Hepatic stellate cell (primary cell): ENCODE measurements around the gene CROCC2.

Source experiments
- DNase-seq: peaks from one replicate; pipeline ENCODE4 v3.0.0; 2011; ENCODE audit warnings: low spot score

CROCC2 gene

DNA sequence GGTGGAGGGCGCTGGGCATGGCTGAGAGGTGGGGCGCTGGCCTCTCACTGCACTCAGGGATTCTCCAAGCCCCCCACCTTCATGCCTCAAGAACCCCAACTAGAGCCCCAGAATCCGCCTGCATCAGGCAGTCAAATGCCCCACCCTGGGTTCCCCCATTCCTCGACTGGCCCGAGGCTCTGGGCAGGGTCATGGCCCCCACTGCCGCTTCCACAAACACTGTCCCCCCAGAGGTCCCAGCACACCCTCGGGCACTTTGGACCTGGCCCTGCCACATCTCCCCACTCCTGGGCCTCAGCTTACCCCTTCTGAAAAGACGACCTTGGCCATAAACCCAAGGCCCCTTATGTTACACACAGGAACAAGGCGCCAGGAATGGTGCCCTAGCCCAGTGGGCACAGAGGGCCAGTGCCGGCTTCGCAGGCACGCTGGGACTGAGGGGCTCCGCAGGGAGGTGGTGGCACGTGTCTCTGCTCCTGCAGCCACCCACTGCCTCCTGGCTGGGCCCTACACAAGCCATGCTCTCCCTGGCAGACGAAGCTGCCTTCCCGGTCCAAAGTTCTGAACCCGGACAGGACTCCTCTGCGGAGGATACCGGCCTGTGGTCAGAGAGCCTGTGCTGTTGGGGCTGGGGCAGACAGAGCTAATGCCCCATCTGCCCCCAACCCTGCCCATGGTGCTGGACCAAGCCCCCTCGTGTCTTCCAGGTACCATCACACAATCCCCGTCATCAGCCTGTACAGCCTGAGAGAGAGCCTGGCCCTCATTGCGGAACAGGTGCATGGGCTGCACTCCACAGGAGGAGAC lies 30.7 kb upstream of the CROCC2 start:
- DNase-seq, result no peak

DNA sequence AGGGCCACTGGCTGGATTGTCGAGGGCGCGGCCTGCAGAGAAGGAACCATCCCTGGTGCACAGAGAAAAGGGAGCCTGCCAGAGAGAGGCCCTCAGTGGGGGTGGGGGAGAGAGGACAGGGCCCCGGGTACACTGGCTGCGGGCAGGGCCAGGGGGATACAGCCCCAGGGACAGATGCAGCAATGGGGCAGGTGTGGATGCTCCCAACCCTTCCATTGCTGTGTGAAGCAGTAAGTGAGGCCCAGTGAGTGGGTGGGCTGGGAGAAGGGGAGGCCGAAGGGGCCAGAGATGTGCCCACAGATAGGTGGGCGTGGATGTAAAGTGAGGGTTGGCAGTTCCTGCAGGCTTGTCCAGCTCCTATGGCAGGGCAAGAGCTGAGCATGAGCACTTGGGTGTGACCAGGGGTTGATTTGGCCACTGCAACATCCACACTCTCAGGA lies 30.1 kb upstream of the CROCC2 start:
- DNase-seq, result no peak

DNA sequence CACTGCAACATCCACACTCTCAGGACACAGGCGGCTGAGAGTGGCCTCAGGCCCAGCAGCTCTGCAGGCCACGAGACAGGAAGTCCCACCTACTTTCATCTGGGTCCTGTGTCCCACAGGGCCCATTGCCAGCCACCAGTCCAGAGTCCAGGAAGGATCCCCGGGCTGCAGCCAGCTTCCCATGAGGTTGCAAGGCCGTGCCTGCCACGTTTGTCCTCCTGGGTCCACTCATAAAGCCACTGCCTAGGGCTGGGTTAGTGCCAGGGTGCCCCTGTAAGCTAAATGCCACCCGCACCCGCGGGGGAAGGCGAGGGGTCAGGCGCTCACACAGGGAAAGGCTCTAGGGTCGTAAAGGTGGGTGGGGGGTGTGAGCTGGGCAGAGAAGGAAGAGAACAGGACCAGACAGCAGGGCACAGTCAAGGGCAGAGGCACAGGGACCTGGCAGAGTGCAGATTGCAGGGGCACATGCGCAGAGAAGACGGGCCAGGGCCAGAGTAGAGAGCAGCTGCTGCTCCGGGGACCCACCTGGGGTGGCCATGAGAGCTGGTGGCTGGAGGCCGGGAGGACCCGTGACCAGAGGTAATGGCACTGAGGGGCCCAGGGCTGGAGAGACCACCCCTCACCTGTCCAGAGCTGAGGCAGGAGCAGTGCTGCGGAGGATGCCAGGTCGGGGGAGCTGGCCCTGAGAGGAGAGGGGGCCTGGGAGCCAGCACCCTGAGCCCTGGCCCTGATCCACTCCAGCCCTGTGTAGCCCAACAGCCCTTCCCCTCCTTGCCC lies 29.5 kb upstream of the CROCC2 start:
- no peak for DNase-seq

DNA sequence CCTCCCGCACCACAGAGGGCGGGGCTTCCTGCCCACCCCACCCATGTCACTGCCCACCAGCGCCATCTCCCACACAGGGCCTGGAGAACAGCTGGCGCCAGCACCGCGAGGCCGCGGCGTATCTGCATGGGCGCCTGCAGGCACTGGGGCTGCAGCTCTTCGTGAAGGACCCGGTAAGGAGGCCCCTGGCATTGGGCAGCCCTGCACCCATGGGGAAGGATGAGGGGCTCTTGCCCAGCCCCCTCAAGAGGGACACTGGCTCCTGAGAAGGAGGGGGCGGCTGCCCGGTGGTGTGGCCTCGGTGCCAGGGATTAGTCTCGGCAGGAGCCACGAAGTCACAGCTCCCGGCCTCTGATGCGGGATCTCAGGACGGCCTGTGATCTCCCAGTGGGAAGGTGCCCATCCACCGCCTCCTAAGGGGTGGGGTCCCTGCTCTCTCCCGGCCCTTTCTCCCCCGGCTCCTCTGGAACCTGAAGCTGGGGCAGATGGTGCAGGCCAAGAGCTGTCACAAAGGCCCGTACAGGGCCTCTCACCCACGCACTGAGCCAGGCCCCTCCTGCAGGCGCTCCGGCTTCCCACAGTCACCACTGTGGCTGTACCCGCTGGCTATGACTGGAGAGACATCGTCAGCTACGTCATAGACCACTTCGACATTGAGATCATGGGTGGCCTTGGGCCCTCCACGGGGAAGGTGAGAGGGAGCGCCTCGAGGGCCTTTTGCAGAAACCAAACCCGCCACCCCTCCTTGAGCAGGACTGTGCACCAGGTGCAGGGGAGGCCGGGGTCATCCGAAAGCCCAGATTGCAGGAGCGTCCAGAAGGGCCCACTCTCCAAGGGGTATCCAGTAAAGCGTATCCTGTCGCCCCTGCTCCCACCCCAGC lies 28.4 kb upstream of the CROCC2 start:
- no peak for DNase-seq

DNA sequence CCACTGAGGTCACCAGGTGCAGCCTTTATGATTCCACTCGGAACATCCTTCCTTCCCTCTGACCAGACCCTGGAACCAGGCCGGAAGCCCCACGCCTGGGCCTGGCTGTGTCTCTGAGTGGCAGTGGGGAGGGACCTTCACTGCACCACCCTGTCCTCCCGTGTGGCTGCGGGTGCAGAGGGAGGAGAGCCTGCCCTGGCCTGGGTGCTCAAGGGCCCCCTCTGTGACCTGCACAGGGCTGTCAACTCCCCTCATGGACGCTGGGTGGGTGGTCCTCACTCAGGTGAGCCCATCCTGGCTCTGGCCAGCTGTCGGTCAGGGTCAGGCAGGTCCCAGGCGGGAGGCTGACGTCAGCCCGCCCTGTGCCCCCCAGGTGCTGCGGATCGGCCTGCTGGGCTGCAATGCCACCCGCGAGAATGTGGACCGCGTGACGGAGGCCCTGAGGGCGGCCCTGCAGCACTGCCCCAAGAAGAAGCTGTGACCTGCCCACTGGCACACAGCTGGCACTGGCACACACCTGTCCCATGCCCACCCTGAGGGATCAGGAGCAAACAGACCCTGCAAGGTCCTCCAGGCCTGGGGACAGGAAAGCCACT lies 27.7 kb upstream of the CROCC2 start:
- DNase-seq, result no peak

DNA sequence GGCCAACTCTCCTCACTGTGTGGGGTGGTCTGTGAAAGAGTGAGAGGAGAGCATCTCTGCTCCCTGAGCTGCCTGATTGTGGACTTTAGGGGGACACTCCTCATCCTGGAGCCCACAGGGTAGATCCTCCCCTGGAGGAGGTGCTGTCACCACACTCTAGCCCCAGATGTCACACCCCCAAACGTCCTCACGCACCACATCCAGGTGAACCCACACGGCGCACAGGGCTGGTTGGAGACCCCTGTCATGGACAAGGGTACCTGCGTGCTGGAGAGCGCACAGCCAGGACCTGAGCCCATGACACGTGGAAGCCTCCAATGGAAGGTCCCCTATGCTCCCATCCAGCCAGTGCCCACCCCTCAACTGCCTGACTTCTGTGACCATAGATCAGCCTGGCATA lies 27.0 kb upstream of the CROCC2 start:
- no peak for DNase-seq

DNA sequence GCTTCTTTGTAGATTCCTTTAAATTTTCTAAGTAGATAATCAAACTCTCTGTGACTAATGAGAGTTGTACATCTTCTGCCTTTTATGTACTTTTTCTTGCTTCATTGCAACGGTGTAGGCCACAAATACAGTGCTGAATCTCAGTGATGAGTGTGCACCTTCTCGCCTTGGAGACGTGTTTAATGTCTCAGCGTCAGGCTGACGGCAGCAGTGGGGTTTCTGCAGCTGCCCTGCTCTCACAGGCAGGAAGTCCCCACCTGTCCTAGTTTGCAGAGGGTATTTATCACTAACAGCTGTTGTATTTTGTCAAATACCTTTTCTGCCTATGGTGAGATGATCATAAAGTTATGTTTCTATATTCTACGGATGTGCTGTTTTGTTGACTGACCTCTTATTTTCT lies 24.2 kb upstream of the CROCC2 start:
- DNase-seq, result no peak

DNA sequence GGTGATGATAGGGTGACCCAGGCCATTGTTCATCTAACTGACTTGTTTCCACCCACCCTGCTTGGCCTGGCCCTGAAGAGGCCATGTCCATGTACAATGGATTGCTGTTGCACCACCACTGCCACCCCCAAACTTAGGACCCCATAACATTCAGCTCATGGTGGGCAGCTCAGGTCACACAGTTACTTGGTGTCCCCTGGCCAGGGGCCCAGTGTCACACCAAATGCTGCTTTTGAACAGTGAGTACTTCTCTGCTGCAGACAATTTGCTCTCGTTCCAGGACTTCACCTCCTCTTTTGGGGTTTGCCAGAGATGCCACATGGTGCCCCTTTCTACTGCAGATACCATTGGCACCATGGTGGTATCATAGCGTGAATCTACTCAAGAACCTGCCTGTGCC lies 21.9 kb upstream of the CROCC2 start:
- no peak for DNase-seq

DNA sequence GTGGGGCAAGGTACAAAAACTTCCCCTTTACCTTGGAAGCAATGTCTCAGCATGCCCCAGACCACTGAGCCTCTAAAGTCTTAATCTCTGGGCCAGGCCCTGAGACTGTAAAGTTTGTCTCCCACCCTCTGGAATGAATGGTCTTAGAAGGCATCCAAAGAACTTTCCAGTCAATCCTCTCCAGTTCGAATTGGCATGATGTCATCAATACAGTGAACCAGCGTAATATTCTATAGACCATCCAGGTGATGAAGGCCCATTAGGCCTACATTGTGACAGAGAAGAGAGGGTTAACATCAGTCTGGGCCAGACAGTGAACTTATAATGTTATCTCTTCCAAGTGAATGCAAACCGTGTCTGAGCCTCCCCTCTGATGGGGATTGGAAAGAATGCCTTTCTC lies 21.4 kb upstream of the CROCC2 start:
- DNase-seq, result no peak

DNA sequence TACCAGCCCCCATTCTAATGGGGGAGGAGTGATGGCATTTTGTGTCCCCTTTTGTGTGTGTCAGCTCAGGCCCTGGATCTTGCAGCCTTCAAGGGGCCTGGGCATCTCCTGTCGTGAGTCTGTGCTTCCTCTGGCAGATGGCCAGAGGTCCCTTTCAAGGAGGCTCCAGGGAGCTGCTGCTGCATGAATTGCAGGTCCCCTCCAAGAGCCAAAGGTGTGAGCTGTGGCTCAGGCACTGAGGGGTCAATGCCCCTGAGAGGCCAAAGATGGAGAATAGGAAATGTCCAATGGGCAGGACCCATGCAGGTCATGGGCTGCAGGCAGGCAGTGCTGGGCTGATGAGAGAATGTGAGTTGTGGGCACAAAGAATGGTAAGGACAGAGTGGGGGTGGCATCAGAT lies 20.6 kb upstream of the CROCC2 start:
- no peak for DNase-seq

DNA sequence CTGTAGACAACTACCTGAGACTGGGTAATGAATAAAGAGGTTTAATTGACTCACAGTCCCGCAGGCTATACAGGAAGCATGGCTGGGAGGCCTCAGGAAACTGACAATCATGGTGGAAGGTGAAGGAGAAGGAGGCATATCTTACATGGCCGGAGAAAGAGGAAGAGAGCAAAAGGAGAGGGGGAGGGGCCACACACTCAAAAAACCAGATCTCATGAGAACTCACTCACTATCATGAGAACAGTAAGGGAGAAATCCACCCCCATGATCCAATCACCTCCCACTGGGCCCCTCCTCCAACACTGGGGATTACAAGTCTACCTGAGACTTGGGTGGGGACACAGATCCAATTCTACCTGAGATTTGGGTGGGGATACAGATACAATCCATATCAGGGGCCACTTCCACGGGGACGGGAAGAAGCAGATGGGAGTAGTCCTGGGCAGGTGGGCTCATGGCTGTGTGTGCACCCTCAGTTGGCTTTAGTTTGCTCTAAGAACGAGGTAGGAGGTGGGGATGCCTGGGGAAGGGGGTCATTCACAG lies 20.0 kb upstream of the CROCC2 start:
- no peak for DNase-seq

DNA sequence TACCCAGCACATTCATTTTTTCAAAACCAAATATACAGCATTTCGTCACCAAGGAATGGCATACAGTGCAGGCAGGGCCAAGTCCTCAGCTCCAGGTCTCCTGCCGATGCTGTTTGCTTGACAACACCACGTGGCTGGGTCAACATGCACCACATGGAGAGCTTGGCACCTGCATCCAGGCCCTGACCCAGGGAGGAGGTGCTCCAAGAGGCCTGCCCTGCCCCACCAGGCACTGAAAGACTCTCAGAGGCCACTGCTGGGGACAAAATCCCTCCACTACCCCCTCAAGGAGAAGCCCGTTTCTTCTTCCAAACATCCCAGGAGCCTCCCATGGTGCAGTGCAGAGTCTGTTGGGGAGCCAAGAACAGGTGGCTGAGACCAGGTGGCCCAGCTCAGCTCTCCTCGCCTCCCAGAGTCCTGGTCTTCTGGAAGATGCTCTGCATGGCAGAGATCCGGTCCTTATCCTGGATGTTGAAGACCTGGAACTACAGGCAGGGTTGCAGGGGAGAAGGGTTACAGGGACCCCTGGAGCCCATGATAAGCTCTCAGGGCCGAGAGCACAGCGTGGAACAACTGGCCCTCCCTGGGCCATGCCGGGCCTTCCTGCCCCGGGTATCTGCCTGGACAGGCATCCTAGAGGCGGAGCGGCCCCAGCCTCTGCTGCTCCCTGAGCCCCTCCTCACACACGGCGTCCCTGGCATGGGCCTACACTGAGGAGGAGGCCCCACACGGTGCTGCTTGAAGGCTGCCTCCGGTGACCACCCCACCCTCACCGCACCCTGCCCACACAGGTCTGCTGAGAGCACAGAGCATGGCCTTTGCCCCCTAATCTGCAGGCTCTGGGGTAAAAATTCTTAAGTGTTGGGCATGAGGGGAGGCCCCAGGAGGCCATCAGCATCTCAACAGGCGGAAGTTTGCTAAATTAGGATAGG lies 19.2 kb upstream of the CROCC2 start:
- no peak for DNase-seq

DNA sequence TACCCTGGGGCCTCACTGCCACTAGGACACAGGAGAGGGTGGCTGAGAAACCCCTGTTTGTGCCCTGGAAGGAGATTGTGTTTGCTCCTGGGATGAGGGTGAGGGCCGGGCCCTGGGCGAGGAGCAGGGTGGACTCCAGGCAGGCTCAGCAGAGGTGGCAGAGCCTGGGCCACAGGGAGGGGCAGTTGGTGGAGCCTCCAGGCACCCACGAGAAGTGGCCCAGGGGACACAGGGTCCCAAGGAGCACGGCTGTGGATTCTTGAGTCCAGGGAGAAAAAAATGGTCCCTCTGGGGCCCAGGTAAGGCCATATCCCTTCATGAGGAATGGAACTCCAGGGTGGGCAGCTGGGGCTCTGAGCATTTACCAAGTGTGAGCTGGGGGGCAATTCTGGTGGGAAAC lies 18.5 kb upstream of the CROCC2 start:
- DNase-seq, result no peak

DNA sequence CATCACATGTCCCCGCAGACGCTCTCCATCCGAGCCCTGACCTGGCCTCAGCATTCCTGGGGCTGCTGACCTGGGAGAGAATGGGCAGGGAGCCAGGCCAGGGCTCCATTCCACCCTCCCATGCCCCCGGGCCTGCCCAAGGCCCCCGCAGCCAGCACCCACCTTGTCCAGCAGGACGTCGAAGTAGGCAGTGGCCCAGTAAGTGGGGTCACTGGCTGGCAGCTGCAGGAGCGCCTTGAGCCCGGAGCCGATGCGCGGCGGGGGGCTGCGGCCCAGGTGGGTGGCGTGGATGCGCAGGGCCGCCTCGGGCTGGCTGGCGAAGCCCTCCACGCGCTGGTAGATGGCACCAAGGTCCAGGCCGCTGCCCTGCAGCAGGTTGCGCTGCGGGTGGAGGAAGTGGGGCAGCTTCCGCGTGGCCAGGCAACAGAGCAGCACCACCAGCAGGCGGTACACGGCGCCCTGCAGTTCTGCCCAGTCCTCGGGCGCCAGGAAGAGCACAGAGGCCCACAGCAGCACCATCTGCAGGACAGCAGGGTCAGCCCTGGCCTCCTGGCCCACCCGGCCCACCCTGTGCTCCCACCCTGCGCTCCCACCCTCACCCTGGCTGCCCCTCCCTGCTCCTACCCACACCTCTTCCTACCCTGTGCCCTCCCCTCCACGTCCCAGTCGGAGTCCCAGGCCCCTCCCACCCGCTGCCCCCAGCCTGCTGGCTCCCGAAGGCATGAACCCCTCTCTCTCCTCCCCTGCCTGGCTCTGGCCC lies 17.8 kb upstream of the CROCC2 start:
- no peak for DNase-seq

DNA sequence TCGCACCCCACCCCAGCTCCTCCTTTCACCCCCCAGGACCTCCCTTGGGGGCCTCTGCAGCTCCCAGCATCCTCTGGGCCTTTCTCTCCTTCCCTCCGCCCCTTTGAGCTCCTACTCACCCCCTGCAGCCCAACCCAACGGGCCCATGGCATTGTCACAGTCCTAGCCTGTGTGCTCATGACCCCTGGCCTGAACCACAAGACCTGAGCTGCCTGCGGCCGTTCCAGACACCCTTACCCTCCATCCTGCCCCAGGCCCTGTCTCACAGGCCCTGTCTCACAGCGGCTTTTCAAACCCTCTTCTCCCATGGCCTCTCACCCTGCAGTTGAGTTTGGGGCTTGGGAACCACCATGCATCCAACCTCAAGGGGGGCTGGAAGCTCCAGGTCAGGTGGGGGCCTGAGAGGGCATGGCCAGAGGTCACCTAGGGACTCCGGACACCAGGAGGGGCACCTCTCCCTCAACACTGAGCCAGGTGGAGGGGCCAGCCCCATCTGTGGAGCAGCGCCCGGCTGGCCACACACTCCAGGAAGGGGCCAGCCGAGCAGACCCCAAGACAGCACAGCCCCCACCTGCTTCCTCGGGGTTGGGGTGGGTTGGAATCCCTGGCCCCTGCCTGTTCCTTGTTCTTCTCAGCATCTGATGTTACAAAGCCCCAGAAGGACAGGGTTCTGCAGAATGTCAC lies 17.1 kb upstream of the CROCC2 start:
- no peak for DNase-seq

DNA sequence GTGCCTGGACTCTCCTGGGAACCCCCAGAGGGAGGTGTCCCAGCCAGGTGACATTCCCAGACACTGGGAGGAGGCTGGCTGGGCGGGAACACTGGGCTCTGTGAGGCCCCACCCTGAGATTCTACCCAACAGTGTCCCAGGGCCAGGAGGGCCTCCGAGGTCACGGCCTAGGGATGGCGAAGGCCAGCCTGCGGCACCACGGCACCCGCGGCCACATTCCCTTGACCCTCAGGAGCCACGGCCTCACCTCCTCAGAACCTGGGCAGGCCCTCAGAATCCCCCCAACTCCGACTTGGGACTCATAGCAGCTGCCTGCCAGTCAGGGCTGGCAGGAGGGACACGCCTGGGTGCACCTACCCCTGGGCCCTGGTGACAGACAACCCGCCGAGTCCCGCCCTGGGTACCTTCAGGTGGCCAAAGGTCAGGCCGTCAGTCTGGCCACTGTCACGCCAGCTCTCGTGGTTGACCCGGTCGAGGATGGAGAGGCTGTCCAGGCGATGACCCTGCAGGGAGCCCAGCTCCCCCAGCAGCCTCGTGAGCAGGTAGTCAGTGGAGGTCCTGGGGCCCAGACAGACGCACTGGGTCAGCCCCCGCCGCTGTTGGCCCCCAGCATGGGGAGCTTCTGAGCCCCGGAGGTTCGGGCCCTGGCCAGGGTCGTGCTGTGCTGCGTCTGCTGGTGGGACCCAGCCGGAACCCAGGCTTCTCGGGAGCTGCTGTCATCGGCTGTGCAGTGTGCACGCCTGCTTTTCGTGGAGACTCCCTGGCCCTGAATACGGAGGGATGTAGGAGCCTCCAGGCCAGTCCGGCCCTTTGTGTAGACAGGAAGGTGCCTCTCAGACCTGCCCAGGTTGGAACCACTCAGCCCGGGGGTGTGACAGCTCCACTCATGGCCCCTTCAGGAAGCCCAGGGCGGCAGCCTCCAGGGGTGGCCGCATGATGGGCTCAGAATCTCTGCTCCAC lies 16.3 kb upstream of the CROCC2 start:
- no peak for DNase-seq

DNA sequence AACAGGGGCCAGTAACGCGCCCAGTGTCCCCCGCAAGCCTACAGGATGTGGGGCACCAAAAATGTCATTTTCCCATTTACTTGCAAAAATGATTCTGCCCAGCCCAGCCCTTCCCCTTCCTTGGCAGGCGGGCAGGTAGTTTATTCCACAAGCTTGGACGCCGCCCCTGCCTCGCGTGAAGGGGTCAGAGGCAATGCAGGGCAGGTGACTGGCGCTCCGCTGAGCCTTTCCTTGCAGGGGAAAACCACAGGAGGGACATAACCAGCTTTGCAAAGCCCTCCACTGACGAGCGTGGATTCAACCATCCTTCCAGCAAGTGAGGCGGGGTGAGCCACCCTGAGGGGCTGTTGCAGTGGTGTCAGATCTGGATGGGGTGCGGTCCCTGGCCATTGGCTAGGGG lies 15.4 kb upstream of the CROCC2 start:
- no peak for DNase-seq
